ENCODE measurements around the gene NHSL2.
A peak's percentile ranks its signal among the peaks of the same experiment; 100 is the strongest.

NHSL2 gene

DNA sequence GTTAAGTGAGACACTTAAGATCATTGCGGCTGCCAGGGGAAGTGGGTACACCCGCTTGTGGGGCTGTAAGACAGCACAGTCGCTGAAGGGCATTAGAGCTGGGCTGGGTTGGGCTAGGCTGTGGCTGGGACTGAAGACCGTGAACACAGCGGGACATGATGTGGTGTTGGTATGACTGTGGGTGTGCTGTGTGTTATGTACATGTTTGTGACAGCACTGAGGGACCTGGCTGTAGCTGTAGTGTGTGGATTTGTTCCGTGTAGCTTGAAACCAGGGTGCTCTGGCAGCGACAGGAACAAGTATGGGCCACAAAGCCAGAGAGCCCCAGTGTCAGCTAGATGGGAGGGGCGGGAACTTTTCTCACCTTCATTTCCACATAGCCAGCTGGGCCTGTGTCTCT is 82.1 kb downstream of the NHSL2 start:
- DNase-seq: no peak

- DNase-seq: no peak
Observed at GRCh38 chrX:71993371-71993770, 82.7 kb downstream of the NHSL2 start.

DNA sequence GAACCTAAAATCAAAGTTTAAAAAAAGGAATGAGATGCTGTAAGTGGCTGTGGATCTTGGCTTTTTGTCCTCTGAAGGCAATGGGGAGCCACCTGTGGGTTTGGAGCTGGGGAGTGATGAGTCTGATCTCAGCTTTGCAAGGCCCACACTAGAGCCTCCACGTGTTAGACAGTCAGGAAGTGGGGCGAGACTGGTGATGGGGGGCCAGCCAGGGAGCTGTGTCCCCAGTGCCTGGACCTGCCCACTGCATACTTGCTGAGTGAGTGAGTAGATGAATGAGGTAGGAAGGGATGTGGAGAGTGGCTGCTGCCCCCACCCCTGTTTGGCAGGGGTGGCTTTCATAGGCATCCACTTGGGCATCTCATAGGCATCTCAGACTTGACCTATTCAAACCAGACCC is 84.0 kb downstream of the NHSL2 start:
- DNase-seq: no peak

DNA sequence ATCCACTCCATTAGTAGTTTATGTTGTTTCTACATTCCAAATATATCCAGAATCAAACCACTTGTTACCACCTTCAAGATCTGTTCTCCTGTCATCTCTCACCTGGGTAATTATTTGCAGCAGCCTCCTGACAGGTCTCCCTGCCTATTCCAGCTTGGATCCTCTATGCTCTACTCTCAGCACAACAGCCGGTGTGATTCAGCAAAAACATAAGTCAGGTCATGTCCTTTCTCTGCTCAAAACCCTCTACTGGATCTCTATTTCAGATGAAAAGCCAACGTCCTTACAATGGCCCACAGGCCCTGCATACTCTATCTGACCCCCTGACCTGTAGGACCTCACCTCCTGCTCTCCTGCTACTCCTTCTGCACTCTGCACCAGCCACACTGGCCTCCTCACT is 84.5 kb downstream of the NHSL2 start:
- no peak for DNase-seq

DNA sequence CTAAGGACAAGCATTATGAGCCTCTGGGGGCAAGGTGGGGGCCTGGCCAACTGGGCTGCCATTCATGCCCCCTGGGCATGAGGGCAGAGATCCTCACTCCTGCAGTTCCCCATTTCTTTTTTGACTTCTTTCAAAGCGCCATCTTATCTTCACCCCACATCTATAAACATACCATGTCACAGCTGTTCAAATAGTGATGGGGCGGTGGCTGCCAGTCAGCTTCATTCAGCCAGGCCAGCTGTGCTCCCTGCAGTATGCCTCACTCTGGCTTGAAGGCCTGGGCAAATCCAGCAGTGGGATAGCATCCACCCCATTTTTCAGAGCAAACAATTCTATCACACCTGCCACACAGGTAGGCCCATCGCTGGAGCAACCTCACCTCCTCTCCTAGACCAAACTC is 85.5 kb downstream of the NHSL2 start:
- DNase-seq: no peak

DNA sequence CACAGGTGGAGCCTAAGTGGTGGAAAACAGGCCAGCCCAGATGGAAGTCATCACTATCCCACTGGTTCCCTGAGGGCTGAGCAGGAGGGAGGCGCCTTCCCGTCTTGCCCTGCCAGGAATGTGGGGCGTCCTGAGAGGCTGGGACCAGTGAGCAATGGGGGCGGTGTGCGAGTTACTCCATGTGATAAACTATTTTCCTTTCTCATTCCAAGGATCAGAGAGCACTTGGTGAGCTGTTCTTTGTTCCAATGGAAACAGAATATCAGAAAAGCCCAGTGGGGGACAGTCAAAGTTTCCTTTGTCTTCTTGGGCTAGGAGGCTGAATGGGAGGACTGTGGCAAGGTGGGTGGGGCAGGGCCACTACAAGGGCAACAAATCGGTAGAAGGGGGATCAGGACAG is 86.2 kb downstream of the NHSL2 start:
- no peak for DNase-seq

DNA sequence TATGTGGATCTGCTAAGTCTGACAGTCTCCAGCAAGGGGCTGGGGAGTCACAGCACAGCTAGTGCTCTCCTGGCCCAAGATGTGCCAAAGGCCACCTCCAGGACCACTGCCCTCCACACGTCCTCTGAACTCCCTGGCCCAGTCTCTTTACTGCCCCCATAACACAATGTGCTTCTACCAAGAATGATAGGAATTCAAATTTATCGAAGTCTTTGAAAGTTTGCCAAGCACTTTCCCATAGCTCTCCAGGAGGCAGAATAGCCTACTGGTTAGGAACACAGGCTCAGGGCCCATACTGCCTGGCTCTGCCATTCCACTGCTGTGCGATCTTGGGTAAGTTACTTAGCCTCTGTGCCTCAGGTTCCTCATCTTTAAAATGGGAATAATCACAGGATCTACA is 86.7 kb downstream of the NHSL2 start:
- DNase-seq: no peak

DNA sequence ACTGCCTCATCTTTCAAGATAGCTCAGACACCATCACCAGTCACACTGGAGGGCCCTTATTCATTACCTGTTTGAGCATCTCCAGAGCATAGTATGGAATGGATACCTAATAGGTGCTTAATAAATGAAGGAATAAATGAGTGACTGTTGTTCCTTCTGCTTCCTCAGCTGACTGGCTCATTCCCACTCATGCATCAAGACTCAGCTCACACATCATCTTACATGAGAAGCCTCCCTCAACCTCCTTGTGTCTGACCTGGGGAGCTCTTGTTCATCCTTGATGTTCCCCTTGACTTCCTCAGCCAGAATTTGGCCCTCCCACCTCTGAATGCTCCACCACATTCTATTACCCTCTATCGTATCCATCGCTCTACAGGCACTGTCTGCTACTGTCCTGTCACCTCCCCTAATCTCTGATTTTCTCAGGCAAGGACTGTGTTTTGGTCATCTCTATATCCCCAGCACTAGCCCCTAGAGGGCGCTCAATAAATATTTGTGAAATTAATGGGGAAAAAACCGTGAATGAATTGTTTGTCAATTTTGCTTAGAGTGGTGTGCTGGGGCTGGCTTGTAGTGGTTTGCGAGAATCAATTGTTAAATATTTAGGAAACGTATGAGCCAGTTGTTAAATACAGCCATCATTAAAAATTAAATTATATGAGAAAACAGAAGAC is 88.3 kb downstream of the NHSL2 start:
- DNase-seq: peak in 1 of 2 experiments; percentile 33

DNA sequence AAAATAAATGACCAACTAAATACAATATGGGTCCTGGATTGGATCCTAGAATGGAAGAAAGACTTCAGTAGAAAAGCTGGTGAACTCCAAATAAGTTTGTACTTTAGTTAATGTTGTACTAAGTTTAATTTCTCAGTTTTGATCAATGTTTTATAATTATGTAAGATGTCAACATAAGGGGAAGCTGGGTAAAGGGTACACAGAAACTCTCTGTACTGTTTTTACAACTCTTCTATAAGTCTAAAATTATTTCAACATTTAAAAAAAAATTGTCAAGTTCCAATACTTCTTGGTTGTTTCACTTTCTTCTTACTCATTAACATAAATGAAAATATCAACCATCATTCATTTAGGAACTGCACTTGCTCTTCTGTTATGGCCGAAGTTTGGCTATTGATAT is 88.9 kb downstream of the NHSL2 start:
- DNase-seq: no peak

DNA sequence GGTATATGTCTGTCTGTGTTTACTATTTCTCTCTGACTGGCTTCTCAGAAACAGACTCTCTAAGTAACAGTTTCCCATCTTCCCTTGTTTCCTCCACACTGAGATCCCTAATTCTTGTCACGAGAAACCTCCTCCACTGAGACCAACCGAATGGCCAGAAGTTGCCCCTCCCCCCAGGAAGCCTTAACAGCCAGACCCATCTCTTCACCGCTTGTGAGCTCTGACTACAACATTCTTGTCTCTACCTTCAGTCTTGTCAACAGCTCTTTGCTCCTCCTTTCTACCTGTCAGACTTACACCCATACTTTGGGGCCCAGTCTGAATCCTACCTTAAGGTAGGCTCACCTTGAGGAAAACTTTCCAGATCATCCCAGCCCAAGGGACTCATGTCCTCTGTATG is 90.8 kb downstream of the NHSL2 start:
- no peak for DNase-seq

- DNase-seq: no peak
Observed at GRCh38 chrX:72001906-72002305, 91.3 kb downstream of the NHSL2 start.

- no peak for DNase-seq
Observed at GRCh38 chrX:72002875-72003274, 92.2 kb downstream of the NHSL2 start.

- peak in 1 of 2 experiments; percentile 3 for DNase-seq
Observed at GRCh38 chrX:72003811-72004750, 93.4 kb downstream of the NHSL2 start.

GRCh38 chrX:72005046-72005445 is 94.4 kb downstream of the NHSL2 start:
- no peak for DNase-seq

- DNase-seq: no peak
Observed at GRCh38 chrX:72006461-72006860, 95.8 kb downstream of the NHSL2 start.

GRCh38 chrX:72009731-72010130 is 99.1 kb downstream of the NHSL2 start:
- no peak for DNase-seq

- no peak for DNase-seq
Observed at GRCh38 chrX:72011734-72012133, 101.1 kb downstream of the NHSL2 start.

DNA sequence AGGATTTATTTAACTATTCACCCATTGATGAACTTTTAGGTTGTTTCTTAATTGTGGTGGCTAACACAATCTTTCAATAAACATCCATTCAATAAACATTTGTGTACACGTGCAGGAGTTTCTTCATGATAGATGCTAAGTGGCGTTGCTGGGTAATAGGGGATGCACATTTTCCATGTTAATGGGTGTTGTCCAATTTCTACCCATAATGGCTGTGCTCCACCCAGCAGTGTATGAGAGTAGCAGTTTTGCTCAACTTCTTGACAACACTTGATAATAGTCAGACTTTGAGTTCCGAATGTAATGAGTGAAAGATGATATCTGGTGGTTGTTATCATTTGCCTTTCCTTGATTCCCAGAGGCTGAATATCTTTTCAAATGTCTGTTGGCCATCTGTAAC is 104.7 kb downstream of the NHSL2 start:
- no peak for DNase-seq

GRCh38 chrX:72016881-72017783 is 106.5 kb downstream of the NHSL2 start:
- DNase-seq: no peak

- DNase-seq: peak; percentile 6 to 73
Observed at GRCh38 chrX:72018277-72019112, 107.8 kb downstream of the NHSL2 start.

GRCh38 chrX:72019487-72019886 is 108.8 kb downstream of the NHSL2 start:
- DNase-seq: no peak

DNA sequence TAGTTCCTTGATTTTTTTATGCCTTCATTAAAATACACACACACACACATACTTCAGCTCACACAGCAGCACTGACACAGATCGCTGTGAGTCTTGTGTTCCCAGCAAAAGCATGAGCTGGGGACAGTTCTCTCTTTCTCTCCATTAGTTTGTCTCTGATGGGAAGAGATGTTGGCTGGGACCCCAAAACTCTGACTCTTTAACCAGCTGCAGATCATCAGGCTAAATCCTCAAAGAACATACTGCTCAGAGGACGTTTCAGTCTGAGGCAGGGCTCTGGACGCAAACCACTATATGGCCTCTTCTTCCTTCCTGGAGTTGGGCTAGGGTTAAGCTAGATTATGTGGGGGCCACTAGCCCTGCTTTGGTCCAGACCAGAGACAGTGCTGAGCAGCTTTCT is 109.6 kb downstream of the NHSL2 start:
- no peak for DNase-seq
